PC-9 (cell line): ENCODE results near the gene LRRC8A. TPM values are rescaled to one million over a fixed set of nuclear protein-coding genes. Genes with fewer than 3 reads are reported as not detected.

Source experiments
- BruUV-seq: library from RNA; stranded (reverse); fragments of 400-500 nt; replicated peaks from 2 replicates; lab custom pipeline; 2021; lab: Mats Ljungman, UMichigan
- CTCF ChIA-PET: fragments of 300-600 bp; sonication (Branson Sonifier 250); formaldehyde crosslinking; loops from one replicate; lab custom pipeline; 2022; ENCODE audit warnings: antibody characterized with exemption; lab: Charles Lee
- POLR2A ChIA-PET: fragments of 300-600 bp; sonication (Branson Sonifier 250); formaldehyde crosslinking; loops from one replicate; lab custom pipeline; 2022; ENCODE audit warnings: antibody characterized with exemption; ENCODE audit not compliant: unreplicated experiment; lab: Charles Lee
- DNase-seq, 2 experiments: peaks; one replicate each; pipeline versions ENCODE4 v3.0.0 to v3.0.0-alpha.2; 2015 to 2022; ENCODE audit warnings: mixed read lengths in 1 of 2
- H2AFZ ChIP-seq: fragments of 200-600 bp; sonication (generic); 2 replicates; pipeline ENCODE4 v1.8.1; 2017; ENCODE audit warnings: antibody characterized with exemption
- H3F3A ChIP-seq: fragments of 200-600 bp; sonication (generic); 2 replicates; pipeline ENCODE4 v1.8.1; 2017; ENCODE audit warnings: antibody characterized with exemption, mild to moderate bottlenecking, low read depth; ENCODE audit not compliant: insufficient read depth
- H3K27ac ChIP-seq: fragments of 200-600 bp; sonication (generic); 2 replicates; pipeline ENCODE4 v1.6.1; 2016; ENCODE audit warnings: mixed run types
- H3K27me3 ChIP-seq: fragments of 200-600 bp; sonication (generic); 2 replicates; pipeline ENCODE4 v1.6.1; 2016; ENCODE audit warnings: low read depth, mixed run types; ENCODE audit not compliant: insufficient read depth
- H3K36me3 ChIP-seq: fragments of 200-600 bp; sonication (generic); 2 replicates; pipeline ENCODE4 v1.6.1; 2016; ENCODE audit warnings: low read depth, mixed run types
- H3K4me1 ChIP-seq: fragments of 200-600 bp; sonication (generic); replicated peaks from 2 replicates; pipeline ENCODE4 v1.6.1; 2016; ENCODE audit warnings: mixed run types; ENCODE audit not compliant: insufficient read depth
- H3K4me2 ChIP-seq: fragments of 200-600 bp; sonication (generic); 2 replicates; pipeline ENCODE4 v1.6.1; 2017; ENCODE audit warnings: mixed run types
- H3K4me3 ChIP-seq: fragments of 200-600 bp; sonication (generic); 2 replicates; pipeline ENCODE4 v1.6.1; 2016; ENCODE audit warnings: mixed run types
- H3K79me2 ChIP-seq: fragments of 200-600 bp; sonication (generic); 2 replicates; pipeline ENCODE4 v1.6.1; 2017; ENCODE audit warnings: low read depth, mixed run types
- H3K9me2 ChIP-seq: fragments of 200-600 bp; sonication (generic); 2 replicates; pipeline ENCODE4 v1.8.1; 2017; ENCODE audit warnings: mild to moderate bottlenecking; ENCODE audit not compliant: insufficient read depth
- H3K9me3 ChIP-seq: fragments of 200-600 bp; sonication (generic); 2 replicates; pipeline ENCODE4 v1.8.1; 2016; ENCODE audit warnings: low read depth; ENCODE audit not compliant: insufficient read depth
- H4K20me1 ChIP-seq: fragments of 200-600 bp; sonication (generic); 2 replicates; pipeline ENCODE4 v1.8.1; 2017; ENCODE audit not compliant: insufficient read depth
- CTCF ChIP-seq: fragments of 200-600 bp; sonication (generic); conservative IDR thresholded peaks from 2 replicates; pipeline ENCODE4 v1.6.1; 2017; ENCODE audit warnings: mixed run types, antibody characterized with exemption, mild to moderate bottlenecking, moderate library complexity
- EZH2 ChIP-seq: fragments of 200-600 bp; sonication (generic); IDR thresholded peaks from 2 replicates; pipeline ENCODE4 v1.8.0; 2017; ENCODE audit warnings: antibody characterized with exemption, low read depth
- intact Hi-C: fragments of 100-400 bp; cut with micrococcal nuclease; formaldehyde crosslinking; loops from one replicate; pipeline ENCODE4 v1.10.0; 2022; ENCODE audit not compliant: unreplicated experiment
- total RNA-seq: library from RNA; stranded (reverse); gene quantifications from 2 replicates; pipeline ENCODE4 v1.2.3, GENCODE V29; 2021

LRRC8A gene
- total RNA-seq, 1 experiment from 2014 or later, result 90.3 TPM

- Histone ChIP-seq H3F3A (peaks cover 10% of the 10 kb centered on the region; the same call in 1 of the 2 replicates), H3K9me3 (no peaks in the 10 kb centered on the region), H3K4me1 (peaks cover 15% of the 10 kb centered on the region), H4K20me1 (no peaks in the 10 kb centered on the region), H3K9me2 (no peaks in the 10 kb centered on the region), H2AFZ (no peak overlapping the region), H3K4me3 (no peak overlapping the region), H3K27me3 (no peaks in the 10 kb centered on the region), H3K36me3 (no peaks in the 10 kb centered on the region), H3K27ac (no peak overlapping the region), H3K79me2 (peaks cover 6% of the 10 kb centered on the region), H3K4me2 (no peak overlapping the region)
- TF ChIP-seq EZH2 (no peak), CTCF (no peak)
- intact Hi-C loops, result loop anchor here (5.0 kb wide), 1 partner anchor 86 kb away; the partner anchor contains the start of genes DOLK and NUP188
- ChIA-PET CTCF (interaction anchor here (0.6 kb wide), 1 partner anchor 52 kb away, joined by 6 read pairs; no protein-coding TSS in a partner anchor), POLR2A (no interaction called here)
- no peak for DNase-seq
- no TSS peak for BruUV-seq
Measured at GRCh38 chr9:128860937-128861336, 21.0 kb upstream of the LRRC8A start.

- Histone ChIP-seq H4K20me1 (no peaks in the 10 kb centered on the region), H3K4me2 (no peak overlapping the region), H3K4me1 (peaks cover 20% of the 10 kb centered on the region), H3K36me3 (no peaks in the 10 kb centered on the region), H3K4me3 (no peak overlapping the region), H3K27ac (no peak overlapping the region), H3K27me3 (no peaks in the 10 kb centered on the region), H2AFZ (no peak overlapping the region), H3F3A (peaks cover 15% of the 10 kb centered on the region), H3K9me3 (no peaks in the 10 kb centered on the region), H3K9me2 (no peaks in the 10 kb centered on the region), H3K79me2 (peaks cover 11% of the 10 kb centered on the region)
- ChIA-PET CTCF (interaction anchor here (0.6 to 1.5 kb wide), 3 partner anchors 10 to 67 kb away, joined by 3 to 5 read pairs (median 3); no protein-coding TSS in a partner anchor), POLR2A (interaction anchor here (0.6 kb wide), 1 partner anchor 41 kb away, joined by 9 read pairs; no protein-coding TSS in a partner anchor)
- no peak for DNase-seq
- intact Hi-C loops, result loop anchor here (5.0 kb wide), 1 partner anchor 86 kb away; the partner anchor contains the start of genes DOLK and NUP188
- TF ChIP-seq EZH2 (no peak), CTCF (no peak)
- BruUV-seq, result no TSS peak
Measured at GRCh38 chr9:128861501-128861900, 20.4 kb upstream of the LRRC8A start.

GRCh38 chr9:128862401-128862851 lies 19.5 kb upstream of the LRRC8A start:
- peaks cover 24% of the 10 kb centered on the region for H3F3A ChIP-seq
- H4K20me1 ChIP-seq, result no peaks in the 10 kb centered on the region
- CTCF ChIA-PET, result interaction anchor here (1.2 to 1.5 kb wide), 2 partner anchors 64 to 66 kb away, joined by 3 to 5 read pairs; no protein-coding TSS in a partner anchor
- no peak overlapping the region for H3K4me2 ChIP-seq
- no peaks in the 10 kb centered on the region for H3K9me3 ChIP-seq
- H3K79me2 ChIP-seq, result peaks cover 11% of the 10 kb centered on the region
- H3K4me3 ChIP-seq, result no peak overlapping the region
- H3K4me1 ChIP-seq, result peaks cover 28% of the 10 kb centered on the region
- H3K27me3 ChIP-seq, result no peaks in the 10 kb centered on the region
- no TSS peak for BruUV-seq
- H3K9me2 ChIP-seq, result no peaks in the 10 kb centered on the region
- DNase-seq, result no peak
- H3K27ac ChIP-seq, result no peak overlapping the region
- H2AFZ ChIP-seq, result no peak overlapping the region
- H3K36me3 ChIP-seq, result no peaks in the 10 kb centered on the region
- TF ChIP-seq EZH2 (no peak), CTCF (no peak)
- intact Hi-C loops, result loop anchor here (5.0 kb wide), 1 partner anchor 85 kb away; the partner anchor contains the start of genes DOLK and NUP188
- POLR2A ChIA-PET, result interaction anchor here (0.6 kb wide), 1 partner anchor 375 kb away, joined by 3 read pairs; no protein-coding TSS in a partner anchor
